Measurements from ENCODE around the gene KDM3A. TPM values are rescaled to one million over a fixed set of nuclear protein-coding genes. Genes with fewer than 3 reads are reported as not detected.

The KDM3A gene
- total and polyA plus RNA-seq, 12 donors: 16.7 to 54.6 (median 33.8) TPM

- TF ChIP-seq, protein P1, sequence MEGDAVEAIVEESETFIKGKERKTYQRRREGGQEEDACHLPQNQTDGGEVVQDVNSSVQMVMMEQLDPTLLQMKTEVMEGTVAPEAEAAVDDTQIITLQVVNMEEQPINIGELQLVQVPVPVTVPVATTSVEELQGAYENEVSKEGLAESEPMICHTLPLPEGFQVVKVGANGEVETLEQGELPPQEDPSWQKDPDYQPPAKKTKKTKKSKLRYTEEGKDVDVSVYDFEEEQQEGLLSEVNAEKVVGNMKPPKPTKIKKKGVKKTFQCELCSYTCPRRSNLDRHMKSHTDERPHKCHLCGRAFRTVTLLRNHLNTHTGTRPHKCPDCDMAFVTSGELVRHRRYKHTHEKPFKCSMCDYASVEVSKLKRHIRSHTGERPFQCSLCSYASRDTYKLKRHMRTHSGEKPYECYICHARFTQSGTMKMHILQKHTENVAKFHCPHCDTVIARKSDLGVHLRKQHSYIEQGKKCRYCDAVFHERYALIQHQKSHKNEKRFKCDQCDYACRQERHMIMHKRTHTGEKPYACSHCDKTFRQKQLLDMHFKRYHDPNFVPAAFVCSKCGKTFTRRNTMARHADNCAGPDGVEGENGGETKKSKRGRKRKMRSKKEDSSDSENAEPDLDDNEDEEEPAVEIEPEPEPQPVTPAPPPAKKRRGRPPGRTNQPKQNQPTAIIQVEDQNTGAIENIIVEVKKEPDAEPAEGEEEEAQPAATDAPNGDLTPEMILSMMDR (IDR thresholded peaks at IDR 0.05): no peak
- no peak for TF ChIP-seq POLR2A (IDR thresholded peaks at IDR 0.05)
- H3K27me3 ChIP-seq: no peaks in the 10 kb centered on the region
- H3K27ac ChIP-seq: peak overlapping the region in 1 of 5 donors; percentile 58
- no peaks in the 10 kb centered on the region for H3K9me3 ChIP-seq (replicated peaks in 1 of 3)
- peaks cover 0 to 9% of the 10 kb centered on the region in 2 donors for H3K4me1 ChIP-seq (replicated peaks in 1 of 2)
- intact Hi-C loops (cut with DNase I): no loop called here
- peak in 1 of 7 donors; percentile 48 for DNase-seq
- H3K36me3 ChIP-seq (replicated peaks in 1 of 2): peaks cover 0 to 99% of the 10 kb centered on the region in 2 donors
- no peak overlapping the region for H3K4me3 ChIP-seq
Observed at GRCh38 chr2:86485103-86485502, 43.9 kb downstream of the KDM3A start.

GRCh38 chr2:86485802-86486201 is 44.6 kb downstream of the KDM3A start:
- peaks cover 0 to 9% of the 10 kb centered on the region in 2 donors for H3K4me1 ChIP-seq (replicated peaks in 1 of 2)
- no peak for DNase-seq
- intact Hi-C loops (cut with DNase I): no loop called here
- TF ChIP-seq POLR2A (IDR thresholded peaks at IDR 0.05): no peak
- TF ChIP-seq, protein P1 (IDR thresholded peaks at IDR 0.05): no peak
- H3K4me3 ChIP-seq: no peak overlapping the region
- peaks cover 0 to 98% of the 10 kb centered on the region in 2 donors for H3K36me3 ChIP-seq (replicated peaks in 1 of 2)
- H3K9me3 ChIP-seq (replicated peaks in 1 of 3): no peaks in the 10 kb centered on the region
- 90 to 97% (median 94%) methylated on average over 3 of the region's 3 CpGs for WGBS, 4 donors
- no peaks in the 10 kb centered on the region for H3K27me3 ChIP-seq
- H3K27ac ChIP-seq: peak overlapping the region in 1 of 5 donors; percentile 58

GRCh38 chr2:86487062-86487461 is 45.9 kb downstream of the KDM3A start:
- Histone ChIP-seq H3K27me3 (no peaks in the 10 kb centered on the region), H3K36me3 (replicated peaks in 1 of 2) (peaks cover 0 to 98% of the 10 kb centered on the region in 2 donors), H3K4me3 (no peak overlapping the region), H3K9me3 (replicated peaks in 1 of 3) (no peaks in the 10 kb centered on the region), H3K4me1 (replicated peaks in 1 of 2) (peaks cover 0 to 9% of the 10 kb centered on the region in 2 donors), H3K27ac (no peak overlapping the region)
- 98 to 100% (median 99%) methylated on average over 2 of the region's 2 CpGs for WGBS, 4 donors
- TF ChIP-seq POLR2A (IDR thresholded peaks at IDR 0.05): no peak
- TF ChIP-seq, protein P1 (IDR thresholded peaks at IDR 0.05): no peak
- no peak for DNase-seq
- intact Hi-C loops (cut with DNase I): no loop called here

GRCh38 chr2:86488561-86489250 is 47.5 kb downstream of the KDM3A start:
- Histone ChIP-seq H3K4me3 (no peak overlapping the region), H3K4me1 (replicated peaks in 1 of 2) (peaks cover 0 to 9% of the 10 kb centered on the region in 2 donors), H3K9me3 (replicated peaks in 1 of 3) (no peaks in the 10 kb centered on the region), H3K27ac (peak overlapping the region in 1 of 5 donors; percentile 2), H3K36me3 (replicated peaks in 1 of 2) (peaks cover 0 to 92% of the 10 kb centered on the region in 2 donors), H3K27me3 (no peaks in the 10 kb centered on the region)
- intact Hi-C loops (cut with DNase I): no loop called here
- TF ChIP-seq, protein P1 (IDR thresholded peaks at IDR 0.05): no peak
- no peak for TF ChIP-seq POLR2A (IDR thresholded peaks at IDR 0.05)
- DNase-seq: no peak
- WGBS, 4 donors: 92 to 93% (median 93%) methylated on average over 7 of the region's 7 CpGs
